ENCODE data around the gene TNFAIP8.

- TF ChIP-seq CTCF (IDR thresholded peaks at IDR 0.05) (no peak), POLR2A (IDR thresholded peaks at IDR 0.05) (no peak)
These were observed 36.4 kb upstream of the TNFAIP8 start for GRCh38 chr5:119319401-119319800.

Measured in heart left ventricle (tissue), 13 donors.